Neural progenitor cell (in vitro differentiated cells): ENCODE measurements around the gene ABCB10.

ENCODE experiments used
- EZH2 ChIP-seq: fragments of 200-600 bp; sonication (generic); IDR thresholded peaks from 2 replicates; pipeline ENCODE4 v1.6.1; 2017; ENCODE audit warnings: antibody characterized with exemption, mild to moderate bottlenecking, moderate library complexity
- EZH2phosphoT487 ChIP-seq: fragments of 200-600 bp; sonication (generic); IDR thresholded peaks from 2 replicates; pipeline ENCODE4 v1.6.1; 2017; ENCODE audit warnings: antibody characterized with exemption

GRCh38 chr1:229474509-229474908 is 84.0 kb downstream of the ABCB10 start:
- TF ChIP-seq EZH2 (no peak), EZH2phosphoT487 (no peak)
